ENCODE results near the gene KANSL1. TPM values are rescaled to one million over a fixed set of nuclear protein-coding genes. Genes with fewer than 3 reads are reported as not detected.
"Not testable (repeated sequence)": the region's sequence is repeated elsewhere in the genome, so short reads cannot be mapped to it uniquely, and the experiment has no call there.

Gene KANSL1
- total RNA-seq, 1 donor from 2014 or later, result 78.5 TPM

GRCh38 chr17:46023783-46024388 lies 169.3 kb downstream of the KANSL1 start:
- H3K27me3 ChIP-seq (ENCODE audit: low read depth), result no peaks in the 10 kb centered on the region
- peaks cover 9% of the 10 kb centered on the region for H3K4me1 ChIP-seq
- no peak overlapping the region for H3K27ac ChIP-seq
- ATAC-seq (no peak), DNase-seq (no peak)
- intact Hi-C loops (cut with DNase I), result no loop called here
- no peaks in the 10 kb centered on the region for H3K9me3 ChIP-seq
- no peak for TF ChIP-seq CTCF (IDR thresholded peaks at IDR 0.05)
- H3K4me3 ChIP-seq, result no peak overlapping the region
- H3K36me3 ChIP-seq, result peaks cover 33% of the 10 kb centered on the region

GRCh38 chr17:46023366-46023765 lies 169.9 kb downstream of the KANSL1 start:
- H3K4me1 ChIP-seq; H3K27me3 ChIP-seq (ENCODE audit: low read depth); H3K9me3 ChIP-seq; ATAC-seq; H3K4me3 ChIP-seq; DNase-seq; intact Hi-C loops (cut with DNase I); H3K27ac ChIP-seq: not testable (repeated sequence)
- peaks cover 31% of the 10 kb centered on the region for H3K36me3 ChIP-seq

GRCh38 chr17:46020998-46021397 lies 172.2 kb downstream of the KANSL1 start:
- DNase-seq (no peak), ATAC-seq (no peak)
- H3K4me1 ChIP-seq, result peaks cover 5% of the 10 kb centered on the region
- TF ChIP-seq CTCF (IDR thresholded peaks at IDR 0.05), result no peak
- H3K36me3 ChIP-seq, result peaks cover 10% of the 10 kb centered on the region
- H3K9me3 ChIP-seq, result no peaks in the 10 kb centered on the region
- H3K27ac ChIP-seq, result no peak overlapping the region
- intact Hi-C loops (cut with DNase I), result no loop called here
- no peak overlapping the region for H3K4me3 ChIP-seq
- H3K27me3 ChIP-seq (ENCODE audit: low read depth), result no peaks in the 10 kb centered on the region

- no peak overlapping the region for H3K4me3 ChIP-seq
- DNase-seq (no peak), ATAC-seq (peak; percentile 63 to 72)
- intact Hi-C loops (cut with DNase I), result no loop called here
- TF ChIP-seq CTCF (IDR thresholded peaks at IDR 0.05), result no peak
- peak overlapping the region; percentile 60 for H3K27ac ChIP-seq
- peaks cover 5% of the 10 kb centered on the region for H3K4me1 ChIP-seq
- no peaks in the 10 kb centered on the region for H3K27me3 ChIP-seq (ENCODE audit: low read depth)
- H3K9me3 ChIP-seq, result no peaks in the 10 kb centered on the region
- H3K36me3 ChIP-seq, result peaks cover 3% of the 10 kb centered on the region
Measured at GRCh38 chr17:46020023-46020761, 173.0 kb downstream of the KANSL1 start.

GRCh38 chr17:46019408-46019925 lies 173.8 kb downstream of the KANSL1 start:
- ATAC-seq; H3K9me3 ChIP-seq; intact Hi-C loops (cut with DNase I): not testable (repeated sequence)

GRCh38 chr17:46013502-46014165 lies 179.6 kb downstream of the KANSL1 start:
- intact Hi-C loops (cut with DNase I), result no loop called here
- Histone ChIP-seq H3K4me3 (no peak overlapping the region), H3K27me3 (ENCODE audit: low read depth) (no peaks in the 10 kb centered on the region), H3K4me1 (peaks cover 11% of the 10 kb centered on the region), H3K36me3 (no peaks in the 10 kb centered on the region), H3K9me3 (no peaks in the 10 kb centered on the region), H3K27ac (no peak overlapping the region)
- DNase-seq, result no peak
- no peak for ATAC-seq
- TF ChIP-seq CTCF (IDR thresholded peaks at IDR 0.05), result no peak

More at GRCh38 chr17:46019408-46019925, 173.8 kb downstream of the KANSL1 start:
- not testable (repeated sequence) for H3K27me3 ChIP-seq (ENCODE audit: low read depth); H3K27ac ChIP-seq; DNase-seq; H3K36me3 ChIP-seq; H3K4me1 ChIP-seq; H3K4me3 ChIP-seq
